Measurements from ENCODE around the gene YRDC.

Gene YRDC

GRCh38 chr1:37792943-37793686 is 14.9 kb downstream of the YRDC start:
- Histone ChIP-seq H4K91ac (ENCODE audit: low read length) (no peak overlapping the region), H3K36me3 (ENCODE audit: control insufficient read depth in 1 of 2, insufficient read depth in 2 of 2, low read depth in 1 of 2, low read length in 2 of 2) (no peaks in the 10 kb centered on the region), H2AFZ (ENCODE audit: low read depth, low read length) (no peak overlapping the region), H4K8ac (ENCODE audit: low read length) (no peak overlapping the region), H3K4me3 (ENCODE audit: insufficient read depth in 1 of 2, low read depth in 1 of 2, low read length in 2 of 2) (no peak overlapping the region), H2AK5ac (ENCODE audit: low read length, severe bottlenecking) (no peak overlapping the region), H3K27me3 (ENCODE audit: control insufficient read depth in 1 of 2, insufficient read depth in 1 of 2, low read length in 2 of 2) (peaks cover 55 to 59% of the 10 kb centered on the region in 2 experiments), H2BK12ac (ENCODE audit: low read length in 2 of 2) (no peak overlapping the region), H3K14ac (ENCODE audit: low read length in 2 of 2) (no peak overlapping the region), H3K9me3 (ENCODE audit: control insufficient read depth, low read length) (no peaks in the 10 kb centered on the region), H3K27ac (ENCODE audit: low read length, poor library complexity, severe bottlenecking) (no peak overlapping the region), H3K4me2 (ENCODE audit: low read length, poor library complexity, severe bottlenecking) (no peak overlapping the region), H2BK120ac (ENCODE audit: low read depth, low read length) (no peak overlapping the region), H2BK15ac (ENCODE audit: low read depth, poor library complexity, severe bottlenecking) (no peak overlapping the region), H3K79me1 (replicated peaks; ENCODE audit: low read length, poor library complexity, severe bottlenecking) (no peaks in the 10 kb centered on the region), H3K9ac (ENCODE audit: low read length) (no peak overlapping the region), H2BK5ac (ENCODE audit: low read depth, low read length, poor library complexity, severe bottlenecking) (no peak overlapping the region), H3K4me1 (ENCODE audit: control insufficient read depth, insufficient read depth, low read depth, low read length) (peaks cover 22% of the 10 kb centered on the region), H3K23ac (ENCODE audit: low read length in 2 of 2) (no peak overlapping the region), H3K18ac (ENCODE audit: low read depth in 1 of 2, low read length in 2 of 2) (no peak overlapping the region), H3K4ac (ENCODE audit: low read depth in 1 of 2, low read length in 2 of 2) (no peak overlapping the region)
- DNase-seq, result no peak
- WGBS, result 39% methylated on average over 33 of the region's 36 CpGs

- H3K79me1 ChIP-seq (replicated peaks; ENCODE audit: low read length, poor library complexity, severe bottlenecking), result no peaks in the 10 kb centered on the region
- WGBS, result 77% methylated on average over 14 of the region's 17 CpGs
- H3K27ac ChIP-seq (ENCODE audit: low read length, poor library complexity, severe bottlenecking), result no peak overlapping the region
- no peak overlapping the region for H2BK15ac ChIP-seq (ENCODE audit: low read depth, poor library complexity, severe bottlenecking)
- no peak overlapping the region for H2AK5ac ChIP-seq (ENCODE audit: low read length, severe bottlenecking)
- H3K9me3 ChIP-seq (ENCODE audit: control insufficient read depth, low read length), result no peaks in the 10 kb centered on the region
- no peak overlapping the region for H2AFZ ChIP-seq (ENCODE audit: low read depth, low read length)
- no peak overlapping the region for H3K4ac ChIP-seq (ENCODE audit: low read depth in 1 of 2, low read length in 2 of 2)
- H2BK12ac ChIP-seq (ENCODE audit: low read length in 2 of 2), result no peak overlapping the region
- peaks cover 11 to 32% of the 10 kb centered on the region in 2 experiments for H3K27me3 ChIP-seq (ENCODE audit: control insufficient read depth in 1 of 2, insufficient read depth in 1 of 2, low read length in 2 of 2)
- no peak overlapping the region for H4K8ac ChIP-seq (ENCODE audit: low read length)
- H3K18ac ChIP-seq (ENCODE audit: low read depth in 1 of 2, low read length in 2 of 2), result no peak overlapping the region
- no peak overlapping the region for H3K23ac ChIP-seq (ENCODE audit: low read length in 2 of 2)
- no peak overlapping the region for H4K91ac ChIP-seq (ENCODE audit: low read length)
- H3K9ac ChIP-seq (ENCODE audit: low read length), result no peak overlapping the region
- H2BK120ac ChIP-seq (ENCODE audit: low read depth, low read length), result no peak overlapping the region
- no peak overlapping the region for H3K4me3 ChIP-seq (ENCODE audit: insufficient read depth in 1 of 2, low read depth in 1 of 2, low read length in 2 of 2)
- H3K14ac ChIP-seq (ENCODE audit: low read length in 2 of 2), result no peak overlapping the region
- H3K4me2 ChIP-seq (ENCODE audit: low read length, poor library complexity, severe bottlenecking), result no peak overlapping the region
- H3K36me3 ChIP-seq (ENCODE audit: control insufficient read depth in 1 of 2, insufficient read depth in 2 of 2, low read depth in 1 of 2, low read length in 2 of 2), result no peaks in the 10 kb centered on the region
- DNase-seq, result no peak
- no peak overlapping the region for H2BK5ac ChIP-seq (ENCODE audit: low read depth, low read length, poor library complexity, severe bottlenecking)
- H3K4me1 ChIP-seq (ENCODE audit: control insufficient read depth, insufficient read depth, low read depth, low read length), result no peaks in the 10 kb centered on the region
These were observed 25.5 kb downstream of the YRDC start for GRCh38 chr1:37782491-37782890.

GRCh38 chr1:37778654-37779053 is 29.4 kb downstream of the YRDC start:
- Histone ChIP-seq H2AFZ (ENCODE audit: low read depth, low read length) (no peak overlapping the region), H2BK5ac (ENCODE audit: low read depth, low read length, poor library complexity, severe bottlenecking) (no peak overlapping the region), H2BK12ac (ENCODE audit: low read length in 2 of 2) (no peak overlapping the region), H3K4me1 (ENCODE audit: control insufficient read depth, insufficient read depth, low read depth, low read length) (no peaks in the 10 kb centered on the region), H3K4ac (ENCODE audit: low read depth in 1 of 2, low read length in 2 of 2) (no peak overlapping the region), H3K27me3 (ENCODE audit: control insufficient read depth in 1 of 2, insufficient read depth in 1 of 2, low read length in 2 of 2) (peaks cover 6 to 29% of the 10 kb centered on the region in 2 experiments), H2BK120ac (ENCODE audit: low read depth, low read length) (no peak overlapping the region), H3K14ac (ENCODE audit: low read length in 2 of 2) (no peak overlapping the region), H4K91ac (ENCODE audit: low read length) (no peak overlapping the region), H3K27ac (ENCODE audit: low read length, poor library complexity, severe bottlenecking) (no peak overlapping the region), H2AK5ac (ENCODE audit: low read length, severe bottlenecking) (no peak overlapping the region), H3K9ac (ENCODE audit: low read length) (no peak overlapping the region), H2BK15ac (ENCODE audit: low read depth, poor library complexity, severe bottlenecking) (no peak overlapping the region), H3K23ac (ENCODE audit: low read length in 2 of 2) (no peak overlapping the region), H3K9me3 (ENCODE audit: control insufficient read depth, low read length) (peaks cover 7% of the 10 kb centered on the region), H3K79me1 (replicated peaks; ENCODE audit: low read length, poor library complexity, severe bottlenecking) (no peaks in the 10 kb centered on the region), H3K4me2 (ENCODE audit: low read length, poor library complexity, severe bottlenecking) (no peak overlapping the region), H4K8ac (ENCODE audit: low read length) (no peak overlapping the region), H3K4me3 (ENCODE audit: insufficient read depth in 1 of 2, low read depth in 1 of 2, low read length in 2 of 2) (no peak overlapping the region), H3K36me3 (ENCODE audit: control insufficient read depth in 1 of 2, insufficient read depth in 2 of 2, low read depth in 1 of 2, low read length in 2 of 2) (no peaks in the 10 kb centered on the region), H3K18ac (ENCODE audit: low read depth in 1 of 2, low read length in 2 of 2) (no peak overlapping the region)
- DNase-seq, result no peak
- 85% methylated on average over 3 of the region's 3 CpGs for WGBS

- Histone ChIP-seq H3K27ac (ENCODE audit: low read length, poor library complexity, severe bottlenecking) (no peak overlapping the region), H3K14ac (ENCODE audit: low read length in 2 of 2) (no peak overlapping the region), H2AFZ (ENCODE audit: low read depth, low read length) (no peak overlapping the region), H2AK5ac (ENCODE audit: low read length, severe bottlenecking) (no peak overlapping the region), H2BK12ac (ENCODE audit: low read length in 2 of 2) (no peak overlapping the region), H3K27me3 (ENCODE audit: control insufficient read depth in 1 of 2, insufficient read depth in 1 of 2, low read length in 2 of 2) (peaks cover 6 to 29% of the 10 kb centered on the region in 2 experiments), H2BK15ac (ENCODE audit: low read depth, poor library complexity, severe bottlenecking) (no peak overlapping the region), H3K4ac (ENCODE audit: low read depth in 1 of 2, low read length in 2 of 2) (no peak overlapping the region), H3K4me2 (ENCODE audit: low read length, poor library complexity, severe bottlenecking) (no peak overlapping the region), H3K23ac (ENCODE audit: low read length in 2 of 2) (no peak overlapping the region), H4K8ac (ENCODE audit: low read length) (no peak overlapping the region), H2BK120ac (ENCODE audit: low read depth, low read length) (no peak overlapping the region), H3K18ac (ENCODE audit: low read depth in 1 of 2, low read length in 2 of 2) (no peak overlapping the region), H3K9ac (ENCODE audit: low read length) (no peak overlapping the region), H3K79me1 (replicated peaks; ENCODE audit: low read length, poor library complexity, severe bottlenecking) (no peaks in the 10 kb centered on the region), H3K36me3 (ENCODE audit: control insufficient read depth in 1 of 2, insufficient read depth in 2 of 2, low read depth in 1 of 2, low read length in 2 of 2) (no peaks in the 10 kb centered on the region), H2BK5ac (ENCODE audit: low read depth, low read length, poor library complexity, severe bottlenecking) (no peak overlapping the region), H3K4me1 (ENCODE audit: control insufficient read depth, insufficient read depth, low read depth, low read length) (no peaks in the 10 kb centered on the region), H3K4me3 (ENCODE audit: insufficient read depth in 1 of 2, low read depth in 1 of 2, low read length in 2 of 2) (no peak overlapping the region), H4K91ac (ENCODE audit: low read length) (no peak overlapping the region), H3K9me3 (ENCODE audit: control insufficient read depth, low read length) (peaks cover 10% of the 10 kb centered on the region)
- whole genome bisulfite sequencing, result 79% methylated on average over 4 of the region's 4 CpGs
- DNase-seq, result no peak
These were observed 31.0 kb downstream of the YRDC start for GRCh38 chr1:37776946-37777516.
